OCI-LY7 (cell line): ENCODE data around the gene GRID2. TPM values are rescaled to one million over a fixed set of nuclear protein-coding genes. Genes with fewer than 3 reads are reported as not detected.

Experiments
- BruUV-seq: library from RNA; stranded (reverse); fragments of 400-500 nt; replicated peaks from 2 replicates; lab custom pipeline; 2021; lab: Mats Ljungman, UMichigan
- CTCF ChIA-PET: fragments of 300-600 bp; sonication (Branson Sonifier 250); formaldehyde crosslinking; loops from one replicate; lab custom pipeline; 2022; ENCODE audit warnings: antibody characterized with exemption; ENCODE audit not compliant: unreplicated experiment; lab: Charles Lee
- POLR2A ChIA-PET: fragments of 300-600 bp; sonication (Branson Sonifier 250); formaldehyde crosslinking; loops from one replicate; lab custom pipeline; 2022; ENCODE audit warnings: antibody characterized with exemption; lab: Charles Lee
- DNase-seq: peaks from one replicate; pipeline ENCODE4 v3.0.0-alpha.2; 2015; ENCODE audit warnings: low spot score
- H2AFZ ChIP-seq: fragments of 200-600 bp; sonication (generic), shearing (Covaris generic); 2 replicates; pipeline ENCODE4 v1.6.1; 2014; ENCODE audit warnings: mild to moderate bottlenecking, antibody characterized with exemption, low read length, moderate library complexity
- H3K27ac ChIP-seq: fragments of 200-600 bp; sonication (generic); 2 replicates; pipeline ENCODE4 v1.5.1; 2014; ENCODE audit warnings: mixed run types, low read depth, mild to moderate bottlenecking, moderate library complexity, low read length, inconsistent platforms; ENCODE audit not compliant: poor library complexity, severe bottlenecking
- H3K36me3 ChIP-seq: fragments of 200-600 bp; sonication (generic); 2 replicates; pipeline ENCODE4 v1.6.1; 2014; ENCODE audit warnings: mild to moderate bottlenecking, antibody characterized with exemption, low read length, moderate library complexity, mixed read lengths; ENCODE audit not compliant: insufficient read depth
- H3K4me1 ChIP-seq: fragments of 200-600 bp; sonication (generic); 2 replicates; pipeline ENCODE4 v1.5.1; 2014; ENCODE audit warnings: mild to moderate bottlenecking, low read length; ENCODE audit not compliant: insufficient read depth, poor library complexity, severe bottlenecking
- H3K4me2 ChIP-seq: fragments of 200-600 bp; sonication (generic); 2 replicates; pipeline ENCODE4 v1.6.1; 2014; ENCODE audit warnings: mild to moderate bottlenecking, low read length
- H3K4me3 ChIP-seq: fragments of 200-600 bp; sonication (generic); 2 replicates; pipeline ENCODE4 v1.5.1; 2014; ENCODE audit warnings: mild to moderate bottlenecking, low read depth, low read length; ENCODE audit not compliant: poor library complexity, severe bottlenecking
- H3K79me2 ChIP-seq: fragments of 200-600 bp; sonication (generic); 2 replicates; pipeline ENCODE4 v1.6.1; 2016; ENCODE audit warnings: low read depth, mild to moderate bottlenecking, low read length, moderate library complexity, mixed read lengths; ENCODE audit not compliant: insufficient read depth
- H3K9me2 ChIP-seq: fragments of 200-600 bp; sonication (generic); 2 replicates; pipeline ENCODE4 v1.6.1; 2016; ENCODE audit warnings: mild to moderate bottlenecking, low read length, mixed read lengths; ENCODE audit not compliant: insufficient read depth
- H3K9me3 ChIP-seq: fragments of 200-600 bp; sonication (generic); 2 replicates; pipeline ENCODE4 v1.6.1; 2014; ENCODE audit warnings: mild to moderate bottlenecking, mixed run types, low read length, mixed read lengths
- H4K20me1 ChIP-seq: fragments of 200-600 bp; sonication (generic); 2 replicates; pipeline ENCODE4 v1.6.1; 2014; ENCODE audit warnings: mild to moderate bottlenecking, antibody characterized with exemption, low read length, moderate library complexity, mixed read lengths; ENCODE audit not compliant: insufficient read depth
- CTCF ChIP-seq: fragments of 200-600 bp; sonication (generic); conservative IDR thresholded peaks from 2 replicates; pipeline ENCODE4 v1.5.1; 2014; ENCODE audit warnings: mild to moderate bottlenecking, antibody characterized with exemption, low read length, moderate library complexity, mixed read lengths
- EZH2phosphoT487 ChIP-seq: fragments of 200-600 bp; sonication (generic); IDR thresholded peaks from 2 replicates; pipeline ENCODE4 v1.6.1; 2018; ENCODE audit warnings: low read depth, borderline replicate concordance, mild to moderate bottlenecking, mixed run types, antibody characterized with exemption, low read length, moderate library complexity, mixed read lengths
- intact Hi-C: fragments of 100-400 bp; cut with micrococcal nuclease; formaldehyde crosslinking; loops from one replicate; pipeline ENCODE4 v1.10.0; 2022; ENCODE audit not compliant: unreplicated experiment
- total RNA-seq, 2 experiments: library from RNA; depleted of rRNA in 1 of 2; stranded (reverse); fragments of >200 nt in 1 of 2; shearing (Covaris generic) in 1 of 2; gene quantifications; 2 replicates each; pipeline ENCODE4 v1.2.3, GENCODE V29; 2014 to 2022

The GRID2 gene
- total RNA-seq, 2 experiments from 2014 or later: not detected

DNA sequence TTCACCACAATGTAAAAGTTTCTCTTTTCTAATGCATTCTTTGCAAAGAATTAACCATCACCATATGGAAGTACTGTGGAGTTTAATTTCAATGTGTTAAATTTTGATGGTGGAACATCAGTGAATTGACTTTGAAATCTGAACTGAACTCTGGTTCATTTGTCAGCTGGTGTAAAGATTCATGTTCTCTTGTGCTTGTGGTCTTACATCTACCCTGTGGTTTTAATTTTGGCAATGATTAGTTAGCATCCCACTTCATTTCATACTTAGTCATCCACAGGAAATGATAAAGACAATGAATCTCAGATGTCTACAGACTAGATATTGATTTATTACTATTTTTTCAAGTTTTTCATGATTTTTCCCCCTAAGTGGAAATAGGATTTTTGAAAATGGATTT is 77.8 kb downstream of the GRID2 start:
- DNase-seq: no peak
- Histone ChIP-seq H3K4me2 (no peak overlapping the region), H3K9me3 (no peaks in the 10 kb centered on the region), H3K27ac (no peak overlapping the region), H3K36me3 (no peaks in the 10 kb centered on the region), H4K20me1 (no peaks in the 10 kb centered on the region), H3K4me3 (no peak overlapping the region), H3K4me1 (no peaks in the 10 kb centered on the region), H3K9me2 (no peaks in the 10 kb centered on the region), H3K79me2 (no peaks in the 10 kb centered on the region), H2AFZ (no peak overlapping the region)
- intact Hi-C loops: no loop called here
- ChIA-PET CTCF (no interaction called here), POLR2A (no interaction called here)
- BruUV-seq: no TSS peak
- TF ChIP-seq EZH2phosphoT487 (no peak), CTCF (no peak)

GRCh38 chr4:92382128-92382527 is 78.4 kb downstream of the GRID2 start:
- TF ChIP-seq CTCF: no peak
- TF ChIP-seq EZH2phosphoT487: no peak
- no peaks in the 10 kb centered on the region for H3K9me2 ChIP-seq
- no peak overlapping the region for H3K27ac ChIP-seq
- DNase-seq: no peak
- H3K4me2 ChIP-seq: no peak overlapping the region
- no peaks in the 10 kb centered on the region for H3K9me3 ChIP-seq
- H2AFZ ChIP-seq: no peak overlapping the region
- no peaks in the 10 kb centered on the region for H3K36me3 ChIP-seq
- no TSS peak for BruUV-seq
- intact Hi-C loops: no loop called here
- no peaks in the 10 kb centered on the region for H3K79me2 ChIP-seq
- ChIA-PET CTCF (no interaction called here), POLR2A (no interaction called here)
- no peaks in the 10 kb centered on the region for H3K4me1 ChIP-seq
- H4K20me1 ChIP-seq: no peaks in the 10 kb centered on the region
- no peak overlapping the region for H3K4me3 ChIP-seq

DNA sequence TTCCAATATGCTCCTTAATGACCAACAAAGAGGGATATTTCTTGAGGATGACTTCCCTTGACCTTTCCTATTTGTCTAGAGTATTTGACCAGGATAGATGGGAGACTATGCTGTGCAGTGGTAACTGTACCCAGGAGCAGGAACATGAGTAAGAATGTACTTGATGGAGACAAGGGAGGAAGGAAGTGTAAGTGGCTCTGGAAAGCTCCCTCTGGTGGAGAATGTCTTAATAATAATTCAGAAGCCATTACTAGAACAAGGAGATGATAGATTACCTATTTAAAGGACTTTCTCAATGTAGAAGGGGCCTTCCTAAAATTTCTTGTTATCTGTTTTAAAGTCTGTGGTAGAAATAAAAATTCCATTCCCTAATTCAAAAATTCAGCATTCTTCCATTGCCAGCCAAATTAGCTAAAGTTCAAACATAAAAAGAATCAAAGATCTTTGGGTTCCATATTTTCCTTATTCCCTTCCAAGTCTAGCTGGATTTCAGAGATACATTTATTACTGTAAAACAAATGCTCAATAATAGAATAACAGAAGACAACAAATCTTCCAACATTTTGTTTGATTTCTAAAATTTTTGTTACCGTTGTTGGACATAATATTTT is 83.8 kb downstream of the GRID2 start:
- POLR2A ChIA-PET: no interaction called here
- TF ChIP-seq EZH2phosphoT487: no peak
- TF ChIP-seq CTCF: peak; percentile 79
- CTCF ChIA-PET: no interaction called here
- no peaks in the 10 kb centered on the region for H3K4me1 ChIP-seq
- H3K9me3 ChIP-seq: no peaks in the 10 kb centered on the region
- no peak overlapping the region for H3K4me2 ChIP-seq
- no TSS peak for BruUV-seq
- no peaks in the 10 kb centered on the region for H3K79me2 ChIP-seq
- no peaks in the 10 kb centered on the region for H3K9me2 ChIP-seq
- DNase-seq: peak; percentile 28
- intact Hi-C loops: loop anchor here (5.0 kb wide), 1 partner anchor 1275 kb away; no protein-coding TSS in a partner anchor
- no peak overlapping the region for H3K4me3 ChIP-seq
- no peaks in the 10 kb centered on the region for H3K36me3 ChIP-seq
- H3K27ac ChIP-seq: no peak overlapping the region
- no peak overlapping the region for H2AFZ ChIP-seq
- H4K20me1 ChIP-seq: no peaks in the 10 kb centered on the region
